NT2/D1 (cell line): ENCODE results near the gene C6orf62.
"Not testable (repeated sequence)": the region's sequence is repeated elsewhere in the genome, so short reads cannot be mapped to it uniquely, and the experiment has no call there.

Experiments
- DNase-seq: peaks from one replicate; pipeline ENCODE4 v3.0.0-alpha.2; 2011; ENCODE audit warnings: low read depth, low spot score
- H3K27me3 ChIP-seq: 2 replicates; pipeline ENCODE4 v1.6.0; 2011; ENCODE audit warnings: mild to moderate bottlenecking; ENCODE audit not compliant: insufficient read length, insufficient read depth
- H3K36me3 ChIP-seq: 2 replicates; pipeline ENCODE4 v1.6.1; 2011; ENCODE audit warnings: mild to moderate bottlenecking, low read length, mixed read lengths; ENCODE audit not compliant: insufficient read depth, insufficient read length
- H3K4me1 ChIP-seq: 2 replicates; pipeline ENCODE4 v1.5.1; 2011; ENCODE audit not compliant: insufficient read depth, insufficient read length
- H3K4me3 ChIP-seq: 2 replicates; pipeline ENCODE4 v1.5.1; 2011; ENCODE audit warnings: low read depth; ENCODE audit not compliant: insufficient read length
- H3K9ac ChIP-seq: 2 replicates; pipeline ENCODE4 v1.6.0; 2011; ENCODE audit warnings: low read depth; ENCODE audit not compliant: insufficient read length
- H3K9me3 ChIP-seq: 2 replicates; pipeline ENCODE4 v1.5.1; 2011; ENCODE audit warnings: mild to moderate bottlenecking, low read length; ENCODE audit not compliant: insufficient read depth
- SUZ12 ChIP-seq: IDR thresholded peaks from 2 replicates; pipeline ENCODE4 v1.6.1; 2011; ENCODE audit not compliant: insufficient read length, insufficient read depth; ENCODE audit errors: extremely low read depth
- YY1 ChIP-seq: IDR thresholded peaks from 2 replicates; pipeline ENCODE4 v1.6.1; 2011; ENCODE audit not compliant: insufficient read length, insufficient read depth
- ZNF274 ChIP-seq: IDR thresholded peaks from 2 replicates; pipeline ENCODE4 v1.6.1; 2011; ENCODE audit warnings: mild to moderate bottlenecking, low read depth, low read length

Gene C6orf62

DNA sequence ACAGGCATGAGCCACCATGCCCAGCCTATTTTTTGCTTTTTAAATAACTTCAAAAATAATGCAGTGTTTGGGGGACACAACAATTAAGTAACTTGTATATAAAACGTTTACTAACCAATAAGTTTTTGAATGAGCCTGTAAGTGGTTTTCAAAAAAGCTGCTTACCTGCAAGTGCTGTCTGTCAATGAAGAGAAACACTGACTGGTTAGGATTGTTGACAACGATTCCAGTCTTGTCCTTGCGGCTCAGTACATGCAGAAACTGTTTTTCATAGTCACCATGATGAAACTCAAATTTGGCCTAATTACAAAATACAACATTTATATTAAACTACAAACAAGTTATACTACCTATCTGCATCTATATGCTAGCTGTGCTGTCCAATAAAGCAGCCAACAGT is 10.3 kb downstream of the C6orf62 start:
- DNase-seq = no peak
- H3K36me3 ChIP-seq = peaks cover 91% of the 10 kb centered on the region
- TF ChIP-seq ZNF274 (no peak), YY1 (no peak), SUZ12 (no peak)
- no peaks in the 10 kb centered on the region for H3K4me1 ChIP-seq
- H3K27me3 ChIP-seq = no peaks in the 10 kb centered on the region
- no peak overlapping the region for H3K9ac ChIP-seq
- no peak overlapping the region for H3K4me3 ChIP-seq
- H3K9me3 ChIP-seq = no peaks in the 10 kb centered on the region

DNA sequence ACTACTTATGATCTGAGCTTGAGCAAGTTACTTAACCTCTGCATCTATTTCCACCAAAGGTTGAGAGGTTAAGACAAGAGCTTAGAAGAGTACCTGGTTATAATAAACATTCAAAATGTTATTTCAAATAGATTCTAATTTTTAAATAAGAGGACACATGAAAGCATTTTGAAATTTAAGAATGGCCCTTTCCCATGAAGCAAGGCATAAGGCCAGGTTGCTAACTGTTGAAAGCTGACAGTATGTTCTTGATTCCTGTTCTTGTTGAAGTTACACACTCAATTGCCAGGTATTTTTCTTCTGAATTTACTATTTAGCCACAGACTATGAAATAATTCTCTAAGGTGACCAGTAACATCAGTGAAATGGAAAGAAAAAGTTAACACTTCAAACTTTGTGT is 14.5 kb downstream of the C6orf62 start:
- Histone ChIP-seq H3K9me3 (no peaks in the 10 kb centered on the region), H3K4me3 (no peak overlapping the region), H3K4me1 (no peaks in the 10 kb centered on the region), H3K9ac (no peak overlapping the region), H3K36me3 (peaks cover 70% of the 10 kb centered on the region), H3K27me3 (no peaks in the 10 kb centered on the region)
- DNase-seq = no peak
- TF ChIP-seq YY1 (no peak), ZNF274 (no peak), SUZ12 (no peak)

DNA sequence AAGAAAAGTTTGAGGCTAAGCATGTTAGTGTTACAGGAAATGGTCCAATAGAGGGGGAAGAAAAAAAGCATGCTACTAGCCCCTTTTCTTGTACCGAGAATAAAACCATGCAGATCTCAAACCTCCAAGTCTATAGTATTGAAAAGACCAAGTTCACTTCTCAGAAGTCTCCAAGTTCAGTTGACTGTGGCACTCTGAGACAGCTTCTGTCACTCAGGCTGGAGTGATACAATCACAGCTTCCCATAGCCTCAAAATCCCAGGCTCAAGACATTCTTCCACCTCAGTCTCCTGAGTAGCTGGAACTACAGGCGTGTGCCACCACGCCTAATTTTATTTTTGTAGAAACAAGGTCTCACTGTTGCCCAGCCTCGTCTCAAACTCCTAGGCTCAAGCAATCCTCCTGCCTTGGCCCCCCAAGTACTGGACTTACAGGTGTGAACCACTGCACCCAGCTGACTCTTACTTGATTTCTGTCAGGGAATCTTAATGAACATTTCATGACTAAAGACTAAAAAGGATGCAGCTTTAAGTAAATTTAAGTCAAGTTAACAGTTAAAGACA is 16.2 kb downstream of the C6orf62 start:
- H3K9ac ChIP-seq = no peak overlapping the region
- DNase-seq = no peak
- H3K4me3 ChIP-seq = no peak overlapping the region
- H3K4me1 ChIP-seq = no peaks in the 10 kb centered on the region
- peaks cover 54% of the 10 kb centered on the region for H3K36me3 ChIP-seq
- no peak for TF ChIP-seq ZNF274
- no peak for TF ChIP-seq SUZ12
- TF ChIP-seq YY1 = no peak
- H3K9me3 ChIP-seq = no peaks in the 10 kb centered on the region
- no peaks in the 10 kb centered on the region for H3K27me3 ChIP-seq

DNA sequence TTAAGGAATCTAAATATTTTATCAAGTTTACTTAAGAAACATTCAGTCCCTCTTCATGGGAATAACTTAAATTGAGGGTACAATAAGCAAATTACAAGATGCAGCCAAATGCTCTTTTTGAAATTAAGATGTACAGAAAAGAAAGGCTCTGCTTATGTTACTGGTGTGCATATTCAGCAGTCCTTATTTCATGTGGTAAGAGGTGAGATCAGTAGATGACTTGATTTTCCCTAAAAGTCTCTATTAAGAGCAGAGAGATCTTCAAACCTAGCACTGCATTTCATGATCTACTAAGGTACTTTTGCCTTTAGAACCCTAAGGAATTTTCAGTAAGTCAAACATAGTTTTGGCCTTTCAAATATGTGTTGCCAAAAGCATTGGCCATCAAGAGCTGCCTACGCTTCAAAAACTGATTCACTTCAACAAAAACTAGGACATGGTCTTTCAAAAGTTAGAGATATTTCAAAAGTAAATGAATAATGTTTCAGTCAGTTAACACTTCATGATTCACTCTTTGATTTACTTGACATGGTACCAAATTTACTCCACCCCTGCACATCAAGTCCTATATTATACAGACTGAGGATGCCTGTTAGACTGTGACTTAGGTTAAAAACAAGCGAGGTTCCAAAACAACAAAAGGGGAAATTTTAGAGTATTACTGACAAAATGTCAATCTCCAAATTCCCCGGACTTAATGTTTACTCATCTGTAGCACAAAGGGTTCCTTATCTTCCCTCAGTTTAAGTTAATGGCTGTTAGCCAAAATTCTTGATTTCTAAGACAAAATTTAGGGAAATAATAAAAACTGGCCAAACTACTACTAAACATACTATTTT is 19.2 kb downstream of the C6orf62 start:
- Histone ChIP-seq H3K9me3 (no peaks in the 10 kb centered on the region), H3K4me3 (no peak overlapping the region), H3K9ac (no peak overlapping the region), H3K36me3 (peaks cover 25% of the 10 kb centered on the region), H3K4me1 (no peaks in the 10 kb centered on the region), H3K27me3 (no peaks in the 10 kb centered on the region)
- TF ChIP-seq ZNF274 (no peak), SUZ12 (no peak), YY1 (no peak)
- no peak for DNase-seq

DNA sequence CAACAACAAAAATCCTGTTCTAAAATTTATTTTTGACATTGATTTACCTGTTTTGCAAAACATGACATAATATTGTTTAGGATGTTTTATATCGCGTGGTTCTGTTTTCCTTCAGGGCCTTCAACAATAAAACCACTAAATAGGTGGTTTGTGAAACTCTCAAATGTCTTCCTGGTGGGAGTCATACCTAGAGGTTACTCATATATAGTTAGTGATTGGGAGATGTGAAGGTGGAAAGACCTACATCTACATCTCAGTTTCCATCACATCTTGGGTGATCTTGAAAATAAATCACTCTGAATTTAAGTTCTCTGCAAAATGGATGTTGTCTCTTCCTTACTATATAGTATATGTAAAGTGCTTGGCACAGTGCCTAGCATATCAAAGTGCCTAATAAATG is 22.9 kb downstream of the C6orf62 start:
- H3K36me3 ChIP-seq = no peaks in the 10 kb centered on the region
- no peaks in the 10 kb centered on the region for H3K27me3 ChIP-seq
- DNase-seq = no peak
- no peak overlapping the region for H3K9ac ChIP-seq
- TF ChIP-seq SUZ12 (no peak), YY1 (no peak), ZNF274 (no peak)
- H3K4me3 ChIP-seq = no peak overlapping the region
- no peaks in the 10 kb centered on the region for H3K9me3 ChIP-seq
- no peaks in the 10 kb centered on the region for H3K4me1 ChIP-seq

DNA sequence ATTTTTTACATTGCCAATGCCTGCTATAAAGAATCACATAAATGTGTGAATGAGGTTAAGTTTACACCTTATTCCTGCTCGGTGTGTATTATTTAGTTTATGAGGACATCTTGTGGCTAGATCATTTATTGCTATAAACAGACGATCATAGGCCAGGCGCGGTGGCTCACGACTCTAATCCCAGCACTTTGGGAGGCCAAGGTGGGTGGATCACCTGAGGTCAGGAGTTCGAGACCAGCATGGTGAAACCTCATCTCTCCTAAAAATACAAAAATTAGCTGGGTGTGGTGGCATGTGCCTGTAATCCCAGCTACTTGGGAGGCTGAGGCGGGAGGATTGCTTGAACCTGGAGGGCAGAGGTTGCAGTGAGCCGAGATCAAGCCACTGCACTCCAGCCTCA is 23.3 kb downstream of the C6orf62 start:
- not testable (repeated sequence) for H3K9me3 ChIP-seq, DNase-seq, H3K27me3 ChIP-seq, H3K4me1 ChIP-seq, H3K4me3 ChIP-seq, H3K9ac ChIP-seq, H3K36me3 ChIP-seq

DNA sequence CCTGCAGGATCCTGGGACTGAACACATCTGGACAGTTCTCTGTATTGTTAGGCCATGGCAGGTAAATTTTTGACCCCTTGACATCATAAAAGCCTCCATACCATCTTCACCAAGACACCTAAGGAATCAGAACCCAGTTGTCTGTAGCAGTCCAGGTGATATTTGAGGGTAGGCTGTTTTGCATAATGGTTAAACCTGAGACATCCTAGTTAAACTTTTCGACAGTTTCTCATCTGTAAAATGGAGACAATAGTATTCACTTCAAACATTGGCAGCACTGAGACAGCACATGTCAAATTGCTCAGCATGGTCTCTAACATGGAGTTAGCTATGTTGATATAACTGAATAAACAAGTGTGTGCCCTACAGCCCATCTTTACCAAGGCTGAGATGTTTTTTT is 24.8 kb downstream of the C6orf62 start:
- H3K4me3 ChIP-seq = no peak overlapping the region
- TF ChIP-seq YY1 (no peak), ZNF274 (no peak), SUZ12 (no peak)
- H3K9me3 ChIP-seq = no peaks in the 10 kb centered on the region
- DNase-seq = no peak
- no peaks in the 10 kb centered on the region for H3K36me3 ChIP-seq
- H3K9ac ChIP-seq = no peak overlapping the region
- no peaks in the 10 kb centered on the region for H3K4me1 ChIP-seq
- H3K27me3 ChIP-seq = no peaks in the 10 kb centered on the region
